H9 (cell line): ENCODE results near the gene RAB40B. TPM values are rescaled to one million over a fixed set of nuclear protein-coding genes. Genes with fewer than 3 reads are reported as not detected.

Source experiments
- DNase-seq: peaks from one replicate; pipeline ENCODE4 v3.0.0-alpha.2; 2017
- H2AFZ ChIP-seq: one replicate; pipeline ENCODE4 v1.6.1; 2013; ENCODE audit warnings: mild to moderate bottlenecking, low read length, control low read depth, moderate library complexity
- H2AK5ac ChIP-seq: 2 replicates; pipeline ENCODE4 v1.6.1; 2013; ENCODE audit warnings: low read length, control low read depth, mixed read lengths; ENCODE audit not compliant: insufficient read length
- H2BK120ac ChIP-seq: one replicate; pipeline ENCODE4 v1.6.1; 2013; ENCODE audit warnings: low read depth, mild to moderate bottlenecking, low read length, control low read depth, inconsistent platforms; ENCODE audit not compliant: poor library complexity, severe bottlenecking
- H2BK12ac ChIP-seq: 2 replicates; pipeline ENCODE4 v1.6.1; 2013; ENCODE audit warnings: low read length, control low read depth, mixed read lengths, low read depth; ENCODE audit not compliant: insufficient read length
- H2BK15ac ChIP-seq: 2 replicates; pipeline ENCODE4 v1.6.1; 2013; ENCODE audit warnings: low read depth, low read length, control low read depth
- H2BK20ac ChIP-seq: one replicate; pipeline ENCODE4 v1.6.1; 2013; ENCODE audit warnings: low read depth, mild to moderate bottlenecking, low read length, control low read depth, inconsistent platforms; ENCODE audit not compliant: poor library complexity, severe bottlenecking
- H2BK5ac ChIP-seq: 2 replicates; pipeline ENCODE4 v1.6.1; 2013; ENCODE audit warnings: low read length, control low read depth, mixed read lengths; ENCODE audit not compliant: insufficient read length
- H3K14ac ChIP-seq: 2 replicates; pipeline ENCODE4 v1.6.1; 2013; ENCODE audit warnings: low read length, control low read depth; ENCODE audit not compliant: insufficient read depth
- H3K18ac ChIP-seq: 2 replicates; pipeline ENCODE4 v1.6.1; 2013; ENCODE audit warnings: low read depth, mild to moderate bottlenecking, mixed read lengths, low read length, control low read depth; ENCODE audit not compliant: insufficient read length
- H3K23ac ChIP-seq: 2 replicates; pipeline ENCODE4 v1.6.1; 2013; ENCODE audit warnings: low read length, control low read depth, mixed read lengths, low read depth; ENCODE audit not compliant: insufficient read length
- H3K23me2 ChIP-seq: 2 replicates; pipeline ENCODE4 v1.6.1; 2013; ENCODE audit warnings: low read depth, mild to moderate bottlenecking, mixed read lengths, low read length, control low read depth; ENCODE audit not compliant: insufficient read length, poor library complexity, severe bottlenecking
- H3K27ac ChIP-seq: 2 replicates; pipeline ENCODE4 v1.5.1; 2013; ENCODE audit warnings: low read length, control low read depth, mixed read lengths, low read depth; ENCODE audit not compliant: insufficient read length
- H3K27me3 ChIP-seq: 2 replicates; pipeline ENCODE4 v1.6.1; 2013; ENCODE audit warnings: low read length, control low read depth, inconsistent platforms; ENCODE audit not compliant: insufficient read depth
- H3K4ac ChIP-seq: 2 replicates; pipeline ENCODE4 v1.6.1; 2013; ENCODE audit warnings: low read depth, mild to moderate bottlenecking, control low read depth, inconsistent platforms, low read length, moderate library complexity
- H3K4me1 ChIP-seq: 2 replicates; pipeline ENCODE4 v1.6.1; 2013; ENCODE audit warnings: low read length, control low read depth, inconsistent platforms; ENCODE audit not compliant: insufficient read depth
- H3K4me2 ChIP-seq: 2 replicates; pipeline ENCODE4 v1.6.1; 2013; ENCODE audit warnings: low read length, control low read depth, mixed read lengths; ENCODE audit not compliant: insufficient read length, insufficient read depth
- H3K56ac ChIP-seq: 2 replicates; pipeline ENCODE4 v1.6.1; 2013; ENCODE audit warnings: low read depth, mild to moderate bottlenecking, mixed read lengths, low read length, control low read depth; ENCODE audit not compliant: insufficient read length
- H3K79me1 ChIP-seq: 2 replicates; pipeline ENCODE4 v1.6.1; 2013; ENCODE audit warnings: low read depth, mild to moderate bottlenecking, moderate library complexity, low read length, control low read depth, inconsistent platforms; ENCODE audit not compliant: insufficient read depth, poor library complexity, severe bottlenecking
- H3K79me2 ChIP-seq: 2 replicates; pipeline ENCODE4 v1.6.1; 2013; ENCODE audit warnings: low read length, control low read depth, inconsistent platforms; ENCODE audit not compliant: insufficient read depth
- H3K9ac ChIP-seq: 2 replicates; pipeline ENCODE4 v1.6.1; 2013; ENCODE audit warnings: low read length, control low read depth, mixed read lengths; ENCODE audit not compliant: insufficient read length; ENCODE audit errors: extremely low read depth
- H3K9me3 ChIP-seq: one replicate; pipeline ENCODE4 v1.6.1; 2013; ENCODE audit warnings: low read depth, low read length, inconsistent platforms; ENCODE audit not compliant: control insufficient read depth
- H3T11ph ChIP-seq: one replicate; pipeline ENCODE4 v1.6.1; 2013; ENCODE audit warnings: mild to moderate bottlenecking, low read length, control low read depth, inconsistent platforms
- H4K20me1 ChIP-seq: one replicate; pipeline ENCODE4 v1.6.1; 2013; ENCODE audit not compliant: control insufficient read depth, insufficient read length, insufficient read depth
- H4K5ac ChIP-seq: 2 replicates; pipeline ENCODE4 v1.6.1; 2013; ENCODE audit warnings: low read depth, mild to moderate bottlenecking, mixed read lengths, low read length, control low read depth; ENCODE audit not compliant: insufficient read length
- H4K8ac ChIP-seq: replicated peaks from 2 replicates; pipeline ENCODE4 v1.6.1; 2013; ENCODE audit warnings: low read length, control low read depth, mixed read lengths, low read depth; ENCODE audit not compliant: insufficient read length
- H4K91ac ChIP-seq: 2 replicates; pipeline ENCODE4 v1.6.1; 2013; ENCODE audit warnings: low read depth, mild to moderate bottlenecking, moderate library complexity, mixed read lengths, low read length, control low read depth; ENCODE audit not compliant: insufficient read length
- H3K27ac Mint-ChIP-seq, 3 experiments: 2 replicates in 2 of 3; 3 replicates in 1 of 3; pipeline ENCODE4 v1.8.0; 2020 to 2021; ENCODE audit warnings: mixed read lengths in 3 of 3, mild to moderate bottlenecking in 1 of 3, moderate library complexity in 1 of 3
- H3K27me3 Mint-ChIP-seq: 2 replicates; pipeline ENCODE4 v1.8.0; 2021; ENCODE audit warnings: low read depth, mild to moderate bottlenecking, moderate library complexity, mixed read lengths
- H3K36me3 Mint-ChIP-seq, 3 experiments: 2 replicates in 2 of 3; 3 replicates in 1 of 3; pipeline ENCODE4 v1.8.0; 2020 to 2021; ENCODE audit warnings: low read depth in 3 of 3, mixed read lengths in 3 of 3; ENCODE audit not compliant: insufficient read depth in 1 of 3
- H3K4me1 Mint-ChIP-seq, 2 experiments: 2 replicates each; pipeline ENCODE4 v1.8.0; 2020; ENCODE audit warnings: mixed read lengths in 2 of 2
- H3K4me3 Mint-ChIP-seq, 2 experiments: 2 replicates in 1 of 2; 3 replicates in 1 of 2; pipeline ENCODE4 v1.8.0; 2020 to 2021; ENCODE audit warnings: mild to moderate bottlenecking in 2 of 2, mixed read lengths in 2 of 2, moderate library complexity in 1 of 2
- H3K9me3 Mint-ChIP-seq, 2 experiments: 2 replicates in 1 of 2; 3 replicates in 1 of 2; pipeline ENCODE4 v1.8.0; 2020; ENCODE audit warnings: mild to moderate bottlenecking in 2 of 2, mixed read lengths in 2 of 2, moderate library complexity in 1 of 2
- CTCF ChIP-seq: fragments of 200-600 bp; sonication (generic); conservative IDR thresholded peaks from 3 replicates; pipeline ENCODE4 v1.8.0; 2021; ENCODE audit warnings: antibody characterized with exemption, mild to moderate bottlenecking
- WGBS: extraction: QIAGEN DNeasy Blood & Tissue Kit; methylation state at CpG from one replicate; pipeline ENCODE4 v1.1.7; 2013; ENCODE audit warnings: missing lambda C conversion rate, low lambda C conversion rate, mixed read lengths; ENCODE audit not compliant: insufficient read length; ENCODE audit errors: extremely low coverage; 5-methylcytosine and 5-hydroxymethylcytosine counted together
- total RNA-seq: library from RNA; stranded (reverse); gene quantifications from 2 replicates; pipeline ENCODE4 v1.2.1, GENCODE V29; 2021

Gene RAB40B
- total RNA-seq, 1 experiment from 2014 or later = 3.5 TPM

- Histone ChIP-seq H3K79me1 (no peaks in the 10 kb centered on the region), H4K91ac (no peak overlapping the region), H4K8ac (no peak overlapping the region), H2AK5ac (no peak overlapping the region), H3K4me2 (no peak overlapping the region), H4K5ac (no peak overlapping the region), H2BK5ac (no peak overlapping the region), H3K4ac (no peak overlapping the region), H3K56ac (no peak overlapping the region), H3K27ac (no peak overlapping the region), H2BK12ac (no peak overlapping the region), H3T11ph (no peak overlapping the region), H3K23me2 (peaks cover 3% of the 10 kb centered on the region), H3K79me2 (no peaks in the 10 kb centered on the region), H3K23ac (no peak overlapping the region), H2BK120ac (no peak overlapping the region), H2BK20ac (no peak overlapping the region), H2BK15ac (no peak overlapping the region), H3K9ac (no peak overlapping the region), H3K14ac (no peak overlapping the region), H2AFZ (no peak overlapping the region), H3K18ac (no peak overlapping the region), H3K4me1 (no peaks in the 10 kb centered on the region), H3K27me3 (no peaks in the 10 kb centered on the region), H3K9me3 (no peaks in the 10 kb centered on the region), H4K20me1 (no peaks in the 10 kb centered on the region)
- TF ChIP-seq CTCF = no peak
- H3K9me3 Mint-ChIP-seq = peaks cover 17 to 18% of the 10 kb centered on the region in 2 experiments
- peaks cover 33 to 47% (median 40%) of the 10 kb centered on the region in 3 experiments for H3K36me3 Mint-ChIP-seq
- peak overlapping the region; percentile 66 to 79; a peak in 4 of 5 replicates for H3K4me3 Mint-ChIP-seq
- no peak for DNase-seq
- WGBS = no CpG with 5 or more reads among the region's 18 CpGs
- H3K27ac Mint-ChIP-seq = no peak overlapping the region; a peak in 1 of 7 replicates
- peaks cover 3% of the 10 kb centered on the region; the same call in 1 of the 2 replicates for H3K27me3 Mint-ChIP-seq
- peaks cover 0 to 6% of the 10 kb centered on the region in 2 experiments; a peak in 2 of 4 replicates for H3K4me1 Mint-ChIP-seq
Observed at GRCh38 chr17:82736511-82737185, 38.1 kb upstream of the RAB40B start.
